Stimulated activated CD4-positive, alpha-beta T cell treated with anti-CD3 and anti-CD28 coated beads, Interleukin-12 subunit alpha, Interleukin-12 subunit beta, amount 100 ng/mL, for 4 hours (primary cell): ENCODE results near the gene KRTAP10-10.
"Not testable (repeated sequence)": the region's sequence is repeated elsewhere in the genome, so short reads cannot be mapped to it uniquely, and the experiment has no call there.

Experiments used
- DNase-seq: peaks from one replicate; pipeline ENCODE4 v3.0.0-alpha.2; 2020

Gene KRTAP10-10, protein sequence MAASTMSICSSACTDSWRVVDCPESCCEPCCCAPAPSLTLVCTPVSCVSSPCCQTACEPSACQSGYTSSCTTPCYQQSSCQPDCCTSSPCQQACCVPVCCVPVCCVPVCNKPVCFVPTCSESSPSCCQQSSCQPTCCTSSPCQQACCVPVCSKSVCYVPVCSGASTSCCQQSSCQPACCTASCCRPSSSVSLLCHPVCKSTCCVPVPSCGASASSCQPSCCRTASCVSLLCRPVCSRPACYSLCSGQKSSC

GRCh38 chr21:44637018-44637850 is at the start of gene KRTAP10-10:
Gene KRTAP10-10 (plus strand): TSS chr21:44637356. CDS start chr21:44637418, 62 bp downstream.
- DNase-seq: no peak

GRCh38 chr21:44589094-44589493 is 48.1 kb upstream of the KRTAP10-10 start:
- DNase-seq: no peak

DNA sequence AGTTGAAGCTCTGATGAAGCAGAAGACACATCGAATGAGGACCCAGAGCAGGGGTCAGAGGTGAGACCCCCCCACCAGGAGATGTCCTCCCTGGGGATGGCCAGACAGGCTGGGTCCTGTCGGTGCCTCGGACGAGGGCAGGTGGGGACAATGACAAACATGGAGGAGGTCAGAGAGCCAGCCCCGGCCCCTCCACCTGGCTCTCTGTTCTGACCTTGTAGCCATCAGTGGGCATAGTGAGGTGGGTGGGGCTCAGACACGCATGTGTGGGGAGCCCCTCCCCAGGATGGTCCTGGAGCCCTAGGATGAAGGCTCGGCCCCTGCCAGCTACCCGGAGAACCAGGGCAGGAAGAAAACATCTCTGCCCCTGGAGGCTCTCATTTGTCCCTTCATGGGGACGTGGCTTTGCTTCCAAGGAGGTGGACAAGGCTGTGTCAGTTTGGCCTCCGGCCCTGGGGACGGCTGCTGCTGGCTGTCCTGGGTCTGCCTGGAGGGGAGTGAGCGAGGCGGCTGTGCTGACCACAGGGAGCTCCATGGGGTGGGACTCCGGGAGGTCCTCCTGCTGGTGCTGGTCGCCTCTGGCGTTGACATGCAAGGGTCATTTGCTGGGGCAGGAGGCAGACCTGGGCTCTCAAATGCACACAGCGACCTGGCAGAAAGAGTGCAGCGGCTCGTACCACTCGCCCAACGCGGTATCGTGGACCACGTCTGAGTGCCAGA is 47.4 kb upstream of the KRTAP10-10 start:
- DNase-seq: no peak

DNA sequence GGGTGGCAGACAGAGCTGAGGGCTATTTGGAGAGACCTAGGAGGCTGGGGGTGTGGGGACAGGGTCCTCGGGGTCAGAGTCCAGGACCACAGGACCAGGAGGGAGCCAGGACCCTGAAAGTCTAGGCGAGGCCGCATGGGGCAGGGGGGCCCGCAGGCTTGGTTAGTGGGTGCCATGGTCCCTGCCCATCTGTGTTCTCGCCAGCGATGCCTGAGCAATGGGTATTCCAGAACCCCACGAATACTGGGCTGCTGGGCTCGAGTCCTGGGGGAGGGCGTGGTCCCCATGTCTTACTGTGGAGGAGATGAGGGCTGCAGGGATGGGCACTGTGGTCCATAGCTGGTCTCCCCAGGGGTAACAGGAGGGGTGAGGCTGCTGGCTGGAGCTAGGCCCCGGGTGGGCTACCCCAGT is 46.8 kb upstream of the KRTAP10-10 start:
- no peak for DNase-seq

DNA sequence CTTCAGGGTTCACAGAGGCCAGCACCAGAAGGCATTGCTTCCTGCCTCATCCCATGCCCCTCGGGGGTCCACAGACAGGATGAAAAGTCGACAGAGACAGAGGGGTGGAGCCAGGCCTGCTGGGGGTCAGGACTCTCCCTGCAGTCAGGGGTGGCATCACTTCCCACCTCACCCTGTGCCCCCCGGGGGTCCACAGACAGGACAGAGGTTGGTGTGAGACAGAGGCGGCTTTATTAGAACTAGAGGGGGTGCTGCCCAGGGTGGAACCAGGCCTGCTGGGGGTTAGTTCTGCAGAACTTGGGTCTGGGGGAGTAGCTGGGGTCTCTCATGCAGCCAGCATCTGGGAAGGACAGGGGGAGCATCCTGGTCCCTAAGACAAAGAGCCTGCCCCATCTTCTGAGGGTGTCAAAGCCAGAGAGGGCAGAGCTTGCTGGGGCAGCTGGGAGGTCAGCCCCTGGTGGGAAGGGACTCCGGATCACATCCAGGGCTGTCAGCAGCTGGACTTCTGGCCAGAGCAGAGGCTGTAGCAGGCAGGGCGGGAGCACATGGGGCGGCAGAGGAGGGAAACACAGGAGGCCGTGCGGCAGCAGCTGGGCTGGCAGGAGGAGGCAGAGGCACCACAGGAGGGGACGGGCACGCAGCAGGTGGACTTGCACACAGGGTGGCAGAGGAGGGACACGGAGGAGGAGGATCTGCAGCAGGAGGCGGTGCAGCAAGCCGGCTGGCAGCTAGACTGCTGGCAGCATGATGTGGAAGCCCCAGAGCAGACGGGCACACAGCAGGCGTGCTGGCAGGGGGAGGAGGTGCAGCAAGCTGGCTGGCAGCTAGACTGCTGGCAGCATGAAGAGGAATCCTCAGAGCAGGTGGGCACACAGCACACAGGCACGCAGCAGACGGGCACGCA is 46.0 kb upstream of the KRTAP10-10 start:
- not testable (repeated sequence) for DNase-seq

GRCh38 chr21:44591801-44592130 is 45.4 kb upstream of the KRTAP10-10 start:
- DNase-seq: not testable (repeated sequence)

- DNase-seq: no peak
Observed at GRCh38 chr21:44592446-44593311, 44.5 kb upstream of the KRTAP10-10 start, which contains the start of gene KRTAP10-6. Gene KRTAP10-6 (minus strand): TSS chr21:44592505. CDS start chr21:44592484, 21 bp downstream.

DNA sequence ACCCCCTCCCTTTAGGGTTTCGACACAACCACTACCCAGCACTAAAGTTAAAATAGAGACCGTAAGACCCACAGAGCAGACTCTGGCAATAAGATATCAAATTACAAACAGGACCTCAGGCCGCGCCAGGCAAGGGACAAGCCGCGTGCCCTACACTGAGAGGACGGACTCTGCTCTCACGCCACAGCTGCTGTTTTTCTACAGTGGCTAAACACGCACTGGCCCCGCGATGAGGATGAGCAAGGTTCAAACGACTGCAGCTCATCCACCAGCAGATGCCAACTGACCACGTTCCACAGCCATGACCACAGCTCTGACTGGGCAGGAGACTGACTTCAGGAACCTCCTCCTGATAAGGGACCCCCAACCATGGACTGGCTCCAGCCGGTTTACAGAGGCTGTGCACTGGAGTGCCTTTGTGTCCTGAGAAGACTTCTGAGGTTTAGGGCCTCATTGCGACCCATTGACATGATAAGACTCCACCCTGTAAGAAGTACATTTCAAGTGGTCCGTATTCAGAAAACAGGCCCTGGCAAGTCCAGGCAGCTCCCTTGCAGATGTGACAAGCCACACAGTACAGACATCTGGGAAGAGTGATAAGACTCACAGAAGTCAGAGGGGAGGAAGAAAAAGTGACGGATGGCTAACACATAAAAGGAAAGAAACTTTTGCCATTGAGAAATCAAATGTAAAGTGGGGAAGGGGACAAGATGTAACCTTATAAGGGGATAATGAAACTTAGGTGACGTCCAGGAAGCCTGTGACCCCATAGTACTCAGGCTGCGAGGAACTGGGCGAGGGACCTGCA is 43.4 kb upstream of the KRTAP10-10 start:
- DNase-seq: no peak

- DNase-seq: no peak
Observed at GRCh38 chr21:44594406-44594916, 42.7 kb upstream of the KRTAP10-10 start.

DNA sequence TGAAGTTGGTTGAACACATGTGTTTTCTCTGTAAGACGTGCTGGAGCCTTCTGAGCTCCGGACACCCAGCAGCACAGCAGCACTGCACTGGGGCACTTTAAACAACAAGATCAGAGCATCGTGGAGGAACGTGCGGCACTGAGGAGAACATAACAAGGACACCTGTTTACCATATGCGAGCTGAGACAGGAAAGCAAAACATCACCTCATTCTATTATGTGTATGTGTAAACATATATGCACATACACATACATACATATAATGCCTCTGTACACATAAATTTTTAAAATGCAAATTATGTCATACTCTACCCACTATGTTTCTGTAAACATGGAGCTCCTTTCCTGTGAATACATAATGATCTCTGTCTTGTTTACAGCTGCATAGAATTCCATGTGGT is 41.6 kb upstream of the KRTAP10-10 start:
- no peak for DNase-seq

DNA sequence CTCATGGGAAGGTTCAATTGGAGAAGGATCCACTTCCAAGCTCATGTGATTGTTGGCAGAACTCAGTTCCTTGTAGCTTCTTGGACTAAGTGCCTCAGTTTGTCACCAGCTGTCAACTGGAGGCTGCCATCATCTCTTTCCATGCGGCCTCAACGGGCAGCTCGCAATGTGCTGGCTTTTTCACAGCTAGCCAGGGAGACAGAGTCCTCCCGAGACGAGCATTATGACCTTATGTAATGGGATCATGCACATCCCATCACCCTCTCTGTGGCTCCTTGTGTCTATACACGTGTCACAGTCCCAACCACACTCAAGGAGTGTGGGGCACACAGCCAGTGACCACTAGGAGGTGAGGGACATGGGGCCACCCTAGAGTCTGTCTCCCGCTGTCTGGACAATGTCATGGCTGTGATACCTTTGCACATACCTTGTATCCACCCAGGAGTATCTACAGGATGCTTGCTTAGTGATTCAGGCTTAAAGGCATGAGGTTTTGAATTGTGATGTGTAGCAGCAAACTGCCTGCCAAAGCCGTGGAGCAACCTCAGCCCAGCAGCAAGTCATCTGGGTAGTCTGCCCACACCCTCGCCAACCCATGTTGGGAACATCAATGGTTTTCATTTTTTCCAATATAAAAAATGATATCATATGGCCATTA is 41.0 kb upstream of the KRTAP10-10 start:
- no peak for DNase-seq

DNA sequence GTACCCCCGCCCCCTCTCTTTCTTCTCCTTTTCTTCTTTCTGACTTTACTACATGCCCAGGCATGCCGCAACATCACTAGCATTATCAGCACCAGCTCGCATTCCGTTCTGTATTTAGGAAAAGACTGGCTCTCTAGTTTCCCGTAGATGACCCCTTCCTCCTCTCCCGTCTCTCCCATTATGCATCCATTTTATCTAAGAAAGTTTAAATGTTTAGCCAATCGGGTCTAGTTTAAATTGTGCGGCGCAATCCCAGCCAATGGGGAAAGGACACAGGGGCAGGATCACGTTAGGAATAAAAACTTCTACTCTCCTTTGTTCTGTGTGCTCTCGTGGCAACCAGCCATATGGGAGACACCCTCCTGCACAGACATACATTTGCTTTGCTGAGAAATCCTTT is 39.1 kb upstream of the KRTAP10-10 start:
- DNase-seq: no peak

DNA sequence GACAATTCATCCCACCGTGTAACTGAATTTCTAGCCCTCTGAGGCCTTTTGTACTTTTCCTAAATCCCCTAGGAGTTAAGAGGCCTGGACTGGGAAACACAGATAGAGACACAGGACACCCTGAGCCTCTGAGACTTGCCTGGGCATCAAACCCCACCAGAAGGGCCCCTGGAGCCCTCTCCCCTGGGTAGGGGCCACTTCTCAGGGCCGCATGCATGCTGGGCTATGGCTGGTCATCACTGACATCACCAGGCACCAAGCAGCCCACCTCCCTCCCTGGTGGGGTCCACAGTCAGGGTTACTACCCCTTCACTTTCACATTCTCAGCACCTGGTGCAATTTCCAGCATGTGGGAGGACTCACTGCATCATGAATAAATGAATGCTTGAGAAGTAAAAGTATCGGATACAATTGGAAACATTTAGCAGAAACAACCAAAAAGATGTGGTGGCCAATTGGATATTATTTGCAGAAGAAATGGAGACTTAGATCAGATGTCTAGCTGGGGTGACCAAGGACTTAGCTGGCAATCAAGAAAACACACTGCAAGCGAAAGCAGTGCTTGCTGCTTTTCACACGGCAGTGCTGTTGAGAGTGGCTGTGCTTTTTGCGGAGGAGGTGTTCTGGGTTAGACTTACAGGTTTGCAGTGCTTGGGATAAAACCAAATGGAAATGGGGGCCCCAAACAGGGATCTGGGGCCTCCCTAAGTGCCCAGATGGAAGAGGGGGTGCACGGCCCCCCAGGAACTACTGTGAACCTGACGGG is 37.7 kb upstream of the KRTAP10-10 start:
- no peak for DNase-seq

DNA sequence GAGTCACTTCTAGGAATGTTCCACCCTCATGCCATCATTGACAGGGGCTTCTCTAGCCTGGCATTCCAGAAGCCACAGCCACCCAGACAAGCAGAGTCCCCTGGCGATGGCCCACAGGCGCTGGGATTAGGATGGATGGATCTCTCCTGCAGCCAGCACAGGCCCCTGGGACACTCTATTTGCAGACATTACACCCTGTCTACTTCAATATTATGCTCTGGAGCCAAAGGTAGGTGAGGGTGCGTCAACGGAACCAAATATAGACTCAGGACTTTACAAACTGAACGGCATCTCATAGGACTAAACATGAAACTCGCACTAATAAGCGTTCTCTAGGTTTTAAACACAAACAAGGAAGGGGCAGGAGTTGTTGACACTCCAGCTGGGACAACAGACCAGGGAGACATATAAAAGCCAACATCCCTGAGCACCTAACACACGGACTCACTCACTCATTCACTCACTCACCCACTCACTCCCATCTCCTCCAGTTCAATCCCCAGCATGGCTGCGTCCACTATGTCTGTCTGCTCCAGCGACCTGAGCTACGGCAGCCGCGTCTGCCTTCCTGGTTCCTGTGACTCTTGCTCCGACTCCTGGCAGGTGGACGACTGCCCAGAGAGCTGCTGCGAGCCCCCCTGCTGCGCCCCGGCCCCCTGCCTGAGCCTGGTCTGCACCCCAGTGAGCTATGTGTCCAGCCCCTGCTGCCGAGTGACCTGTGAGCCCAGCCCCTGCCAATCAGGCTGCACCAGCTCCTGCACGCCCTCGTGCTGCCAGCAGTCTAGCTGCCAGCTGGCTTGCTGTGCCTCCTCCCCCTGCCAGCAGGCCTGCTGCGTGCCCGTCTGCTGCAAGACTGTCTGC is 36.8 kb upstream of the KRTAP10-10 start, which contains the start of gene KRTAP10-7:
TSS of gene KRTAP10-7 (plus strand) at position 480 of the 861 bp plus-strand sequence. CDS start at position 505, 25 bp downstream.
- not testable (repeated sequence) for DNase-seq

DNA sequence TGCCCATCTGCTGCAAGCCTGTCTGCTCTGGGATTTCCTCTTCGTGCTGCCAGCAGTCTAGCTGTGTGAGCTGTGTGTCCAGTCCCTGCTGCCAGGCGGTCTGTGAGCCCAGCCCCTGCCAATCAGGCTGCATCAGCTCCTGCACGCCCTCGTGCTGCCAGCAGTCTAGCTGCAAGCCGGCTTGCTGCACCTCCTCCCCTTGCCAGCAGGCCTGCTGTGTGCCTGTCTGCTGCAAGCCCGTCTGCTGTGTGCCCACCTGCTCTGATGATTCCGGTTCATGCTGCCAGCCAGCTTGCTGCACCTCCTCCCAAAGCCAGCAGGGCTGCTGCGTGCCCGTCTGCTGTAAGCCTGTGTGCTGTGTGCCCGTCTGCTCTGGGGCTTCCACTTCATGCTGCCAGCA is 36.1 kb upstream of the KRTAP10-10 start:
- not testable (repeated sequence) for DNase-seq

GRCh38 chr21:44601596-44602462 is 35.3 kb upstream of the KRTAP10-10 start:
- no peak for DNase-seq

DNA sequence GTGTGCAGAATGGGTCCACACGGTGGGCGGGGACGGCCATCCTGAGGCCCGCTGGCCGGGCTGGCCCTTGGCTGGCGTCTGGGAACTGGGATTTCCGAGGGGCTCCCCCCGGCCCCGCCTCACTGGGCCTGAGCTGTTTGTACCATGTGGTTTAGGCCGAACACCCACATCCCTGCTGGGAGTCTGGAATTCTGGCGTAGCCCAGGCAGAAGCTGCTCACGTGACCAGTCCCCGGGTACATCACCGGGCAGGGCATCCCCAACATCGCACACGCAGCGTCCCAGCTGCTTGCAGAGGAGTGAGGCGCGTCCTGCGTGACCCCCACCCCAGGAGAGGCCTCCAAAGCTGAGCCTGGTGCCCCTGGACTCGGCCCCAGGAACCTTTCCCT is 34.7 kb upstream of the KRTAP10-10 start:
- no peak for DNase-seq
